Hematopoietic multipotent progenitor cell treated with erythropoietin and hydrocortisone succinate and interleukin-3 and kit ligand, for 17 days (in vitro differentiated cells): Measurements from ENCODE around the gene DNASE1L1.
"Not testable (repeated sequence)": the region's sequence is repeated elsewhere in the genome, so short reads cannot be mapped to it uniquely, and the experiment has no call there.

Experiments used
- DNase-seq: peaks from one replicate; pipeline ENCODE4 v3.0.0-alpha.2; 2015; ENCODE audit warnings: low spot score

Gene DNASE1L1

GRCh38 chrX:154403858-154404257 lies 5.2 kb downstream of the DNASE1L1 start:
- no peak for DNase-seq

GRCh38 chrX:154403192-154403591 lies 5.9 kb downstream of the DNASE1L1 start:
- no peak for DNase-seq

GRCh38 chrX:154402622-154403127 lies 6.4 kb downstream of the DNASE1L1 start:
- DNase-seq = no peak

- DNase-seq = no peak
Measured at GRCh38 chrX:154401918-154402621, 7.0 kb downstream of the DNASE1L1 start.

- no peak for DNase-seq
Measured at GRCh38 chrX:154401045-154401799, 7.8 kb downstream of the DNASE1L1 start.

- not testable (repeated sequence) for DNase-seq
Measured at GRCh38 chrX:154400369-154400817, 8.7 kb downstream of the DNASE1L1 start.

- peak; percentile 33 for DNase-seq
Measured at GRCh38 chrX:154399527-154400368, 9.3 kb downstream of the DNASE1L1 start.

- peak; percentile 90 for DNase-seq
Measured at GRCh38 chrX:154398668-154399526, 10.2 kb downstream of the DNASE1L1 start.

- DNase-seq = peak; percentile 93
Measured at GRCh38 chrX:154397888-154398667, 11.0 kb downstream of the DNASE1L1 start, which contains the start of gene RPL10. Gene RPL10 (plus strand): TSS chrX:154398377. CDS start chrX:154398520, 143 bp downstream.

- peak; percentile 61 for DNase-seq
Measured at GRCh38 chrX:154396973-154397887, 11.8 kb downstream of the DNASE1L1 start.

- not testable (repeated sequence) for DNase-seq
Measured at GRCh38 chrX:154396363-154396762, 12.7 kb downstream of the DNASE1L1 start.

- DNase-seq = not testable (repeated sequence)
Measured at GRCh38 chrX:154389812-154390747, 19.0 kb downstream of the DNASE1L1 start.

GRCh38 chrX:154388649-154389048 lies 20.4 kb downstream of the DNASE1L1 start:
- not testable (repeated sequence) for DNase-seq

- DNase-seq = not testable (repeated sequence)
Measured at GRCh38 chrX:154388094-154388493, 21.0 kb downstream of the DNASE1L1 start.

GRCh38 chrX:154384284-154384892 lies 24.7 kb downstream of the DNASE1L1 start:
- no peak for DNase-seq

GRCh38 chrX:154383359-154384283 lies 25.4 kb downstream of the DNASE1L1 start:
- DNase-seq = no peak
